ENCODE data around the gene BBX.

BBX gene

DNA sequence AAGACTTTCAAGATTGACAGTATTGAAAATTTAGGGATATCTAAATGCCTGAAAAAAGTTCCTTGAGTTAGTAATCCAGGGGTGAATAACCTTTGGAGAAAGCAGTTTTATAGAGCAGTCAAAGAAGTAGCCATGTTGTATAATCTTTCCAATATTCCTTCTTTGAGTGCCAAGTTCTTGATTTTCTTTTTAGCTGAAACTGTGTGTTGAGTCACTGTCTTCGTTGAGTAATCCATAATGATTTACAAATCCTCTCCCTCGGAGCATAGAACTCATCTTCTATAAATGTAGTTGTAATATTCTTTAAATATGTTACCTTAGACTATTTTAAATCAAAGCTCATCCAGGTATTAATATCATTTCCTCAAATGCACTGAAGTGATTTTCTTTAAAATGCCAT is 135.2 kb downstream of the BBX start:
- no peak for DNase-seq (ENCODE audit: low read depth)

DNA sequence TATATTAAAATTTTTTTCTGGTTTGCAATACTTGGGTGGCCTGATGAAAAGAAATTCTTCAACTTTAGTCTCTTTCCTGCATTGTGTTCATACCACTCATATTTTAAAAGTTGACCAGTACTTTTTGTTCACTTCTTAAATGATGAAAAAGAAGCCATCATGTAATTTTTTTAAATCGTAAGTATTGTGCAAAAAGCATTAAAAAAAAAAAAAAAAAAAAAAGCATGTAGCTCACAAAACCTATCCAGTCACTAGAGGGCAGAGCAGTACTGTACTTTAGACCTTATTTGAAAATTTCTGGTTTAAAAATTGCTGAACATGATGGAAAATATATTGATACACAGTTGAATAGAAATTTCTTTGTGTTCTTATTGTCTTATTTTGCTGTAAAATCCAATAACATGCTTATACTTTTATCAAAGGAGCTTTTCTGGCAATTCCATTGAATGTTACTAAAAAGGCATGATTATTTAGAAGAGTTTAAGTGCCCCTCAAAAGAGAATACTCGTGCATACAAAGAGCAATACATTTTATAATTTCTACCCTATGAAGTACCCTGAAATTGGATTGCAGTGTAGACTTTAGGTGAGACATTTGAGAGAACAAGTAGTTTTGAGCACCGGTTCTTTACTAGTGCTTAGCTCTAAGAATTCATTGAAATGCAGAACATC is 137.7 kb downstream of the BBX start:
- DNase-seq (ENCODE audit: low read depth) = no peak

DNA sequence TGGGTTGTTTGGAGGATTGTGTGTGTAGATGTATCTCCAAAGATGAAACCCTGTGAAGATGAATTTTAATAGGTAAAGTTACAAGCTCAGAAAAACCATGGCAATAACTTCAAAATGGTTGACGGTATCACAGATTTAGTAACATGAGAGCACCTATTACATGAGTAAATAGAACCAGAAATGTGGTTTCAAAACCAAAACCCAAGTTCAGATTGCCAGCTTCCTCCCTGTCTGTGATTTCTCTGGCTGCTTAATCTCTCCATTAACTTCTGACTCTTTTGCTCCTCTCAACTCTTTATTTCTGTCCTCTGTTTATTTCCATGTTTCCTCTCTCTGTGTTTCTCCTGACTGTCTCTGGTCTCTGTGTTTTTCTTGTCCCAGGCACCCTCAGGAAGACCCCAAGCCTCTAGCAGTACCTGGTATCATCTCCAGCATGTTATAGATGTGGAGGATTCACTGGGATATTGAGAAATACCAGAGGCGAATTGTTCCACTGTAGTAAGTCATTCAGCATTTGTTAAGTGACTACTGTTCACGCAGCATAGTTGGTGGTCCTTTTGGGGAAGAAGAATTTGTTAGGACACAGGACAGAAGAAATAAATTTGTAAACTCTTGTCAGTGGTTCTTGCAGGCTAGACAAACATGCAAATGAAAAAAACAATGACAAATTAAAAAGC is 138.8 kb downstream of the BBX start:
- DNase-seq (ENCODE audit: low read depth) = no peak

DNA sequence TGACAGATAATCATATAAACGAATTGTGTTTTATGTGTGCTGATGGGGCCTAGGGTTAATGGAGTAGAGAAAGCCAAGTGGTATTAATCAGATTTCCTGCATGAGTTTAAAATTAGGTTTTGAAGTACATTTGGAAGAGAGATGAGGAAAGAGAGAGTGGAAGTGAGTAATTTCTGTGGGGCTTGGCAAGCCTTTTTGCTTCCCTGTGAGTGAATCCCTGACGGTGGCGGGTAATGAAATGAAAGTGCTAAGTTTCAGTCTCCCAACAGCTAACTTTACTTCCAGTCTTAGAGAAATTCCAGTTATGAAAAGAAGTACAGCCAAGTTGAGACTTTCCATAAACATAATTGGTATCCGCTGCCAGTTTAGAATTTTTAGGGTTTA is 139.4 kb downstream of the BBX start:
- peak; percentile 51 for DNase-seq (ENCODE audit: low read depth)

DNA sequence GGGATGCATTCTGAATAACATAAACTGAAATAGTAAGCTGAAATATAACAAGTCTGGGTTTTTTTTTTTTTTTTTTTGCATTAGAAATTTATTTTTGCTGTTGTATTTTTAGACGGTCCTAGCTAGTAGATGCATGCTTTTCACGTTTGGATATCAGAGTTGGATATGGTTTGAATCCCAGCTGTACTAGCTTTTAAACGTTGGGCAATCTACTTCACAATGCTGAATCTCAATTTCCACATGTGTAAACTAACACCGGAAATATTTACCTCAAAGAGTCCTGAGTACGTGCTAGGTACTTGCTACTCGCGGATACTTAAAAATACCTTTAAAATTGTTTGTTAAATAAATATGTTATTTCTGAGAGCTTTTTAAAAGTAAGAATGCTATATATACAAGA is 139.8 kb downstream of the BBX start:
- DNase-seq (ENCODE audit: low read depth) = no peak

DNA sequence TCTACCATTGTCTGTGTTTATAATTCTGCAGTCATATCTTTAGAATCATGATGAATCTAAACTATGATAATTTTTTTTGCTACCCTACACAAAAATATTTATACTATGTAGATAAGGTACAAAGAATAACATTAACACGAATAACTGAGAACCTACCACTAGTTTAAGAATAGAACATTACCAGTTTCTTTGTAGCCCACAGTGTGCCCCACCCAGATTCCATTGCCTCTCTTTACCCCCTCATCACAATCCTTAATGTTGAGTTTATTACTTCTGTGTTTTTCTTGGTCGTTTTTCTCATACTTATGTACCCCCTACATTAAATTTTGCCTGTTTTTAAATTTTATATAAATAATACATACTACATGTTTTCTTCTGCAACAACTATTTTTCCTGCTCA is 140.5 kb downstream of the BBX start:
- no peak for DNase-seq (ENCODE audit: low read depth)

DNA sequence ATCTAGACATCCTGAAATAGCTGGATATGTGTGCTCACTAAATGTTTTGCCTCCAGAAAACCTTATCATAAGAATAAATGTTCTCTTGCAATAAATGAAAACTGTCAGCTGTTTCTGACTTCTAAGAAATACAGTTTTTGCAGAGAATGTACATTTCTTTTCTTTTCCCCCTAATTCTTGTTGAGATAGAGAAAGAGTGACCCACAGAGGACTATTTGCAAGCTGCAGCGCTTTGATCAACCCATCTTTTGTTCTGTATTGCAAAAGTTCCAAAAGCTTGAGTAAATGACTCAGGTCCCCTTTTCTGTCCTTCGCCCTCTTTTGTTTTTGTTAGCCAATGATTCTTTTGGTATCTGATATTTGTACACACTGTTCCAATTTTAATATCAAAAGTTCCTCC is 141.9 kb downstream of the BBX start:
- DNase-seq (ENCODE audit: low read depth) = no peak

DNA sequence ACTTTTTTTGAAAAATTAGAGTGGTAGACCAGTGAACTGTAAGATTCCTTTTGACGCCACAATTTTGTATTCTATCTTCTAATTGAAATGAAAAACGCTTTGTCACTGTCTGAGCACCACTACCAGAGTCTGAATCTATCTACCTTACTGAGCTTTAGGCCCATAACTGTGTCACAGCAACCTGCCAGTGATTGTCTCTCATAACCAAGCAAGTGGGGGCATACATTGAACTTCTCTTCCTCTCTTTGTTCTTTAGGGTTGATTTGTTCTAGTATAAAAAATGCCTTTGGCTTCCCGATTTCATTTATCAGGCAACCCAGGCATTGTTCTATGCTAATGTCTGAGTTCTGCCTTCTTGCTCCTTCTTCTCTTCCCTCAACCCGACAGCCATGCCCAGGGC is 142.6 kb downstream of the BBX start:
- no peak for DNase-seq (ENCODE audit: low read depth)

DNA sequence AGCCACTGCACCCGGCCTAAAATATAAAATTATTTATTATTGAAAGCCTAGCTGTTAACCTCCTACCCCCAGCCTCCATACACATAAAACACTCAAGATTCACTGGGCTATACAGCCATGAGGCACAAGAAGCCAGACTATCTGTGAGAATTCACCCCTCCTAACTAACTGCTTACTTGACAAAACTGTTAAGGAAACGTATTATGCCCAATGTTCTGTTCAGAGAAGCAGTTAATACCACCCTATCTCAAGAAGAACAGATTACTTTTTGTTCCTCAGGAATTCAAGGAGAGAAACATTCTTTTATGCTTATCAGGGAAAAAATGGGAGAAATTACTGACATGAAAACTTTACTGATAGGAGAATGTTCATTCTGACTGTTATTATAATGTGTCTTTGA is 144.1 kb downstream of the BBX start:
- no peak for DNase-seq (ENCODE audit: low read depth)

DNA sequence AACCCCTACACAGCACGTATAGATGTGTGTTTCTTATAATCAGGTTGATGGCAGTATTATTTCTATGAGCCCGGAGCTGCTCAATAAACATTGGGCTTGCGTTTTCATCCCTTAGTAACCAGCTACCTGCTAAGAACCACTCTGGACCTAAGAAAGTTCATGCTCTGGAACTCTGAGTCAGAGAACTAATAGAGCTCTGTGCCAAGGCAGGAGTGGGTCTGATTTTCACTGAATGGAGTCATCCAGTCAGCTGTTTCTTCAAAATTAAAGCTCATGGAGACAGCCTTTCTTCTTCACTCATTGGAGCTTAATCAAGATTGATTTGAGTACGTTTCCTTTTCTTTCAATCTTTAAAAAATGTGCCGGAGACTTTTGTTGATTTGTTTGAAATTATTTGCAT is 145.7 kb downstream of the BBX start:
- no peak for DNase-seq (ENCODE audit: low read depth)

DNA sequence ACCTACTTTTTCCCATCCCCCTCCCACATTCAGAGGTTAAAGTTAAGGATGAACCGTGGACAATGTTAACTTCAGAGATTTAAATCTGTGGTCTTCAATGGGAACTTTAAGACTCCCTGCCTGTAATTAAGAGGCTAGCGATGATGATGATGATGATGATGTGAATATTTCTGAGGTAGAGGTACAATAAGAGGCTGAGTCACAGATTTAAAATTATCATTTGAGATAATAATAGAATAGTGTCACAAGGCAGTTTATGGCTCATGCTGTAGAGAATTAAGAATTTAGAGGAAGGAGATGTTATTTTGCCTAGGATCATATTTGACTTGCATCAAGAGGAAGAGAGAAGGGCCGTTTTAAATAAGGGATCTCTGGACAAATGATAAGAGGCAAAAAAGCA is 146.2 kb downstream of the BBX start:
- DNase-seq (ENCODE audit: low read depth) = no peak

DNA sequence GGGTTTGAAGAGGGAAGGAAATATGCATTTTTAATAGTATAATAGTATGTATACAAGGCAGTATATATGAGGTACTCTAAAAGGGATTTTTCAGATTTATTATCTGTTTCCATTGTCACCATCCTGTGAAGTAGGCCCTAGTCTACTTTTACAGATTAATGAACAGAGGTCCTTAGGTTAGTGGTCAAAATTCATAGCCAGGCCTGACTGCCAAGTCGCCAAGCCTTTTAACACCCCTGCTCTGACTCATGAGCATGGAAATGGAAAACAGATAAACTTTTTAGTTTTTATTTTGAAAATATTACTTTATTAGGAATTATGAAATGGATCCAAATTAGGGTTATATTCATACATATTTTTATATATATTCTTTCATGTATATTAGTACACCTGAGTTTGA is 146.9 kb downstream of the BBX start:
- no peak for DNase-seq (ENCODE audit: low read depth)

DNA sequence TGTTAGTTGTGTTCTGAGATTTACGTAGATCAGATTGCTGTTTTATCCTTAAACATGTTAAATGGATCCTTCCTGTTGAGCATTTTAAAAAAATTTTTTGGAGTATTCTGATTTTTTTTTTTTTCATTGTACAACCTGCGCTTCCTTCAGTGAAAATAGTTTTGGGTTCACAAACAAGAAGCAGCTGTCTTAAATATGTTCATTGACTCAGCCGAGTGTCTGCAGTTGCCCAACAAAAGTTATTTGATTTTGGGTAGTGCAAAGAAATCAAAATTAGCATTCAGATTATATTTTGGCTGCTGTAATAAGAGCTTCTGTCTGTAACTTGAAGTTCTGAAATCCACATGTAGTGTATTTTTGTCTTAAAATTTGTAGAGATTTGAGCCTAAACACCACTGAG is 148.2 kb downstream of the BBX start:
- no peak for DNase-seq (ENCODE audit: low read depth)

DNA sequence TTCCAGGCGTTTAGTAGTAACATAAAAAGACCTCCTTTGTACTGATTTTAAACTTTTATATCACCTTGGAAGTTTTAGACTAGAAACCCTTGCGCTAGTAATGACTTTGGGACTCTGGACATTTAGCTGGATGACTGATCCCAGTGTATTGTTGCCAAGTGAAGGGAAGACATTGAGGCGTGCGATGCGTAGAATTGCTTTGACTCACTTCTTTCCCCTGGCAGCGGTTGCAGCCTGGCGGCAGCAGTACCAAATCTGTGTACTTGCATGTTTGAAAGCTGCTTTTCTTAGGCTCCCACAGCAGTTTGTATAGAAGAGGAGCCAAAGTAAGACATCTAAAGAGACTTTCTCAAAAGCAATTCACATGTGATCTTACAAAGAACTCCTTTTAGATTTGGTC is 151.6 kb downstream of the BBX start:
- DNase-seq (ENCODE audit: low read depth) = no peak

DNA sequence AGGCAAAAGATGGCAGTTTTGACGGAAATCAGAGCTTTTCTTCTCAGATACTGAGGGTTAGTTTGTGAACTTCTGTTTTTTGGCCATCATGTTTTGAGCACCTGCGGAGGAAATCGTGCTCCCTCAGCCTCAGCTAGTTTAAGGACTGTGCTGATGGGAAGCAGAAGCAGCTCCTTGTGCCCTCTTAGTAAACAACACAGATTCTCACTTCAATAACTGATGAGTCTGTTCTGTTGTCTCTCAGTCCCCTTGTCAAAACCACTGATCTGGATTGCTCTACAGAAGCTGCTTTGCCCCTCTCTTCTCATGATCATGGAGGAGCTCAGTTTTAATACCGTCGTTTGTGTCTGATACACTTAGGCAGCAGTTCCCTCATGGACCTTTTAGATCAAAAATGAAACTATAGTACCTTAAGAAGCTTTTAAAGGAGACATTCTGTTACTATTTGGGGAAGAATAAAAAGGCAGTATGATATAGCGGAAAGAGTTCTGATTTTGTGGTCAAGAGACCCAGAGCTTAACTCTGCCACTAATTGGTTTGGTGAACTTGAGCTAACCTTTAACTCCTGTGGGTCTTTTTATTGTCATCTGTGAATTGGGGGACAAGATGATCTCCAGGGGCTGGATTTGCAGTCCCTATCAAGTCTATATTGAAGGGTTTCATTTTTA is 152.6 kb downstream of the BBX start:
- DNase-seq (ENCODE audit: low read depth) = no peak

DNA sequence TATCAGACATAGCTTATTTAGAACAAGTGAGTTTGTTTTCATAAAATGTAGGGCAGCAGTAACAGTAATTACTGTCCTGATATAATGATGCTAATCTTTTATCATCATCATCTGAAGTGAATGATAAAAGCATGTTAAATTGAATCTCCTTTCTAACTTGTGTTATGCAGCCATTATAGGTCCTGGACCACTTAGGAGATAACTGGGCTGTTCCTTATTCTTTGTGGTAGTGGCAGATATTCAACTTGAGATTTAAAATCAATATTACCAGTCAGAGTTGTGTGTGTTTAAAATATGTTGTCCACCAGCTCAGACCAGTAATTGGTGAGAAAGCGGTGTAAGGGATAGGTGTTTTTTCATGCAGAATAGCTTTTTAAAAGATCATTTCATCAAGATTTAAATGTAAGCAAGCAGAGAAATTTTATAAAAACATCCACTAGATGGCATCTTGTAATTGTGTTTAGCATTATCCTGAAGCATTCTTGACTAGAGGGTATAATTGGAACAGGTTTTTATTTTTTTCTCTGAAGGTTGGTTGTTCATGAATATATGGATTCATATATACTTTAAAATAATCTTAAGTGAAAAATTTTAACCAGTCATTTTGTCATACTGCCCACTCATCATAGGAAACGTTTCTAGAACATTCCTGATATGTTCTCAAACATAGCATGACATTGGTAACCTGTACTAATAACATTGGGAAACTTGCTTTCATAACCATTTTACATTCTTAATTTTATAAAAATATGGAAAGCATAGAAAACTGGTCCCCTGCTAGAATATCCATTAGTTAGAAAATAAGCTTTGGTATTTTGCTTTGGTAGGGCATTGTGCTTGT is 153.9 kb downstream of the BBX start:
- no peak for DNase-seq (ENCODE audit: low read depth)

DNA sequence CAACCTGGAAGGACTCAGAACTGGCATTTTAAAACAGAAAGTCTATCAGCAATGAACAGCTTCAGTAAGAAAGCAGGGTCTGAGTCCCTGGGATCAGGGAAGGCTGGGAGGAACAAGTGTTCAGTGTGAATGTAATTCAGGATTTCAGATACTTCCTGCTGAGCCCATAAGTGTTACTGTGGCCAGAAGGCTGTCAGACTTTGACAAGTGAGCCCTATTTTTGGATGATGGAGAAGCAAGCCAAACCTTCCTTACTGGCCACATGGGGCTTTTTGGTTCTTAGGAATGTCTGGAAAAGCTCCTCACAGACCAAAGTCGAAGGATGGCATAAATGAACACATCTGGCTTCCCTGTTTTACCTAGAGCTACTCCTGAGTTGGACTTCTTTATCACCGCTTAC is 157.2 kb downstream of the BBX start:
- DNase-seq (ENCODE audit: low read depth) = no peak

DNA sequence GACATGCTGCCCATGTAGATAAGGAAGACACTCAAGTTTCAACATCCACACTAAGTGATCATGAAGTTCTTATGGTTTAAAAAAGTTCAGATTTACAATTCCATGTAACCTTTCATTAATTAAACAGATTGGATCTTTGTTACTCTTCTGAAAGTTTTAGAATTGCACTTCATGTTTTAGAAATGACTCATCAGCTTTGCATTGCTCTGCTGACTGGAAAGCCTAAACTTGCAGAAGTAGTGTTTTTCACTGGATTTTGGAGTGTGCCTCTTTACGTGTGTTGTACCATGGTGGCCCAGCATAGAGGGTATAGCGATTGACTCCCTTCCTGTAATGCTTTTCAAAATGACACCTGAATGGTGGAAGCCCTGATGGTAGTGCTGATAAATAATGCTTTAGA is 157.9 kb downstream of the BBX start:
- DNase-seq (ENCODE audit: low read depth) = no peak

DNA sequence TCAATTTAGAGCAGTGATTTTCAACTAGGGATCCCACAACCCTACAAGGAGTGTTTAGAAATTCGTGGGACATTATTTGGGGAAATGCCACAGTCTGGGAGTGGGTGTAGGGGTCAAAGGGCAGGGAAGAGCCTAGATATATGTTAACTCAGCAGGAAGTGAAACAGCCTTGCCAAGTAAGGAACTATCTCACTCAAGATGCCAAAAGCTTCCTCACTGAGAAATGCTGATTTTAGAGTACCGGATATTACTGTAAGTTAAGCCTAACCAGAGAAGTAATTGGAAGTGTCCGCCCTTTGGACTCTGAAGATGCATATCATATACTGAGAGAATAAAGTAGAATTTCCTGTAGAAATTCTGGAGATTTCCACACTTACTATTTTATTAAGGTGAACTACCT is 158.6 kb downstream of the BBX start:
- no peak for DNase-seq (ENCODE audit: low read depth)

DNA sequence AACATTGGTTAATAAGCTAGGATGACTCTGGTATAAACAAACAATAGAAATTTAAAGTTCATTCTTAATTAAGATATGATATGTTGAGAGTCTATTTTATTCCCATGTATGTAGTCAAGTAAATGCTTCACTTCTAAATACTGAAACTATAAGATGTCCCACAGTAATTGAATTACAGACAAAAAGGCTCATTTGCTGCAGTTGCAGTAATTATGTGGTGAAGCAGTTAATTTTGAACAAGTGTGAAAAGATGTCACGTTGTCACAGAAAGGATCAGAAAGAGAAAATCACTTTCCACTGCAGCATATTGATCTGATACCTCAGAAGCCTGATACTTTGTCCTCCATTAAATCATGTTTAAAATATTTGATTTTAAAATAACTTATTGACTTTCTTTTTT is 159.8 kb downstream of the BBX start:
- no peak for DNase-seq (ENCODE audit: low read depth)

DNA sequence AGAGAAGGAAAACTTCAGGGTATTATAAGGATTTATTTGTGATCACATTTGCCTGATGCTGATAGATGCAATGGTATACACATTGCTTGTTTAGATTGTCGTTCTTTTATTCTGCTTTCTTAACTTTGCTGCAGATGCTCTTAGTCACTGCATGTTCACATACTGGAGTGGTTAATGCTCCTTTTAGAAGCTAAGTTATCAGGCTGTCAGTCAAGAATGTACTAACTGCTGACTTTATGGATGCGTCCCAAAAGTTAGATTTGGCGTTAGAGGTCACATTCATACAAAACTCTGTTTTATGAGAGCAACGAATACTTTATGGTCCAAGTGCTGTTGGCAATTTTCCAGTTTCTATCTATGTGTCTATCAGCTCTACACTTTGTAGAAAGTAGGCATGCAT is 160.7 kb downstream of the BBX start:
- no peak for DNase-seq (ENCODE audit: low read depth)

DNA sequence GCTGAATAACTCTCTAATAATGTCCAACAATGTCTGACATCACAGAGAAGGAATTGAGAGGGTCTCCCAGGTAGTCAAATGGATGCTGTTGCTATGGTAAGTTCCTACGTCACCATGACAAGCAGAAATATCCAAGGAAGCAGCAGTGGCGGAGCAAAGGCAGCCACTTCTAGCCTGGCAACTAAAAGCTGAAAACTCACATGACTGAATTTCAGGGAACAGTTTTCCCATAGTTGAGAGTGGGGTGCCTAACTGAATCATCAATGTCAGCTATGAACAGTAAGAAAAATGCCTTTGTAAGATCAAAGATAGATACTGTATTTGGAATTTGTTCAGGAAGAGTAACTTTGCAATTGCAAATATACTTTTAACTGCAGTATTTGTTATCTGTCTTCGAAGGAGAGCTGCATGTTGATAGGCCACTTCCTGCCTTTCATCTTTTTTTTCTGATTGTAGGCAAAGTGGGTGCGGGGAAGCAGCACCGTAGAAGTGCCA is 161.7 kb downstream of the BBX start:
- no peak for DNase-seq (ENCODE audit: low read depth)

DNA sequence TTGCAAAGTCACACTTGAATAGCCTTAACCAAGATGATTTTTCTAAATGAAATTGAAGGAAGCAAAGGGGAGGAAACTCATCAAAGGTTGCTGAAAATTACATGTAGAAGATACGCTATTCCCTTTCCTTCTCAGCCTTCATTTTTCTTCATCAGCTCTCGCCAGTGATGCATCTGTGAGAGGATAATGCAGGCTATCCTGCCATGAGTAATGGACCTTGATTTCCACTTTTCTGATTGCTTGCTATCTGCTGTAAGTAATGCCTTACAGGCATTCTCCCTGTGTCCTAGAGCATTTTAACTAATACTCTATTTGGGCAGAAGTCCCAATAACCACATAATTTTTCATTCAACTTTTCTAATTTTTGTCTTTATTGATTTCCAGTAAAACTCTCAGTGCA is 162.6 kb downstream of the BBX start:
- no peak for DNase-seq (ENCODE audit: low read depth)

All from GM04503 (cell line).